GM18858 (cell line): ENCODE data around the gene TBXAS1.

ENCODE experiments used
- ATAC-seq: cut with Tn5 transposase; IDR thresholded peaks from one replicate; pipeline ENCODE4 v1.9.1; 2021; ENCODE audit not compliant: unreplicated experiment

Gene TBXAS1

DNA sequence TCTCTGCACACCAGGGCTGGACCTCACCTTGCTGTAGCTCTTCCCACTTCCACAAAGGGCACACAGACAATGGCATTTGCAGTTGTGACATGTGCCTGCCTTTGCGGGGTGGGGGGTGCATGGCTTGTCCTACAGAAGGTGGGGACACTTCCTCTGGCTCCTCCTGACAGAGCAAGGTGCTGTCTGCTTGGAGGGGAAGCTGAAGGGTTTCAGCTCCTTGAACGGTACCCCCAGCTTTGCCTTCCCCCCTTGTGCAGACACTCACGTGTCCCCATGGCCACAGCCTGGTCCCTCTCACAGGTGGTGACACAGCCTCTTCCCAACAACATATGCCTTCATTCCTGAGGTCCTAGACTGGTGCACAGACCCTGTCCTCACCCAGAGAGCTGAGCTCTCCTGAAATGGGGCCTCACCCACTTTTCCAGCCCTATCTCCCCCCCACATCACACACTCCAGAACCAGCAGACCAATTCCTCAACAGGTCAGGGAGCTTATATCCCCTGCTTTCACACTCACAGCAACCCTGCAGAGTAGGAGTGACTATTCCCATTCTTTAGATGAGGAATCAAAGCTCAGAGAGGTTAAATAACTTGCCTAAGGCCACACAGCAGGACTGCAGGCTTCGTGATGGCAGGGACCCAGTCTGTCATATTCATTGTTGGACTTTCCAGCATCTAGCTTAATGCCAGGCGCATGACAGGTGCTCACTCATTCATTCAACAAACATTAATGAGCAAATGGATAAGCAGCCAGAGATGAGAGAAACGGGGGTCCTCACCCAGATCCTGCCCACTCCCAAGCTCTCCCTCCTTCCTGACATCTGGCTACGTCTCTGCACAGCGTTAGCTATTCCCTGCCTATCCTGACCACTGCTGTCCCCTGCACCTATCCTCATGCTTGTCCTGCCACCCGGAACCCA lies 189.3 kb downstream of the TBXAS1 start:
- ATAC-seq = no peak

GRCh38 chr7:140019172-140019571 lies 190.1 kb downstream of the TBXAS1 start:
- ATAC-seq = no peak

DNA sequence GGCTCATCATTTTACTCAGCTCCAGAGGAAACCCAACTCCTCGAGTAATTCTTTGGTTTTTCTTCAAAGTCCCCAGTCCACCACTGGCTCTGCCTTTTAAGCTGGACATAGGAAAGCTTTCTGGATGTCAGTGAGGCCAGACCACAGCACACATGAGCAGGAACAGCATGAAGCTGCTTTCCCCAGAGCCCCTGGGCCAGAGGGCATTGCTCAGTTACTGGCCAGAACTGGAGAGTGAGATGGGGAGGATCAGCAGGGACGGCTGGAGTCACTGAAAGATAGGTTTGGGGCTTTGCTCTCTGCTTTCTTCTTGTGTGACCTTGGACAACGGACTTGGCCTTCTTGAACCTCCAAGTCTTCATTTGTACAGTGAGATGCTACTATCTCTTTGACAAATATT lies 190.5 kb downstream of the TBXAS1 start:
- ATAC-seq = no peak

- no peak for ATAC-seq
These were observed 192.5 kb downstream of the TBXAS1 start for GRCh38 chr7:140021603-140022002.

DNA sequence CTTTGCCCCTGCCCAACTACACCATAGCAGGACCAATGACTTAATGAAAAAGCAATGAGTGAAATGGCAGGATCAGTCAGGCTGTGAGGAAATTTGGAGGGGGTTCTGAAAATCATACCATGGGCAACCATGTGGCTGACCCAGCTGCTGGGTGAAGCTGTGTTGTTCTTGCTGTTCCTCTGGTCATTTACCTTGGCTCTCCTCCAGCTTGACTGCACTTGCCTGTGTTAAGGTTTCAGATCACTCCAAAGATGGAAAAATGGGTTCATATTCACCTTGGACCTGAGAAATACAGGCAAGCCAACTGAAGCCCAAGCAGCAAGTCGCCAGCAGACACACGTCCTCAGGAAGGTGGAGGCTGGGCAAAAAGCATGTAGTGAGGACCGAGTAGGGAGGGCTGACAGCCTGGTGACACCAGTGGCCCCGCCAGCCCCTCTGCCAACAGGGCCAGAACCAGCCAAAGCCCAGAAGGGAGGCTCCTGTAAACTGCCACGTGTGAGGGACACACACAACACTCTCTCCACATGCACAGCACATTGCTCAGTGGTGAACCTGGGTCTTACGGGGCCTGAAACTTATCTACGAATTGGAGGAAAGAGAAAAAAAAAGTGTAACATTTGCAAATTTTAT lies 193.6 kb downstream of the TBXAS1 start:
- no peak for ATAC-seq

GRCh38 chr7:140023728-140024127 lies 194.7 kb downstream of the TBXAS1 start:
- no peak for ATAC-seq

DNA sequence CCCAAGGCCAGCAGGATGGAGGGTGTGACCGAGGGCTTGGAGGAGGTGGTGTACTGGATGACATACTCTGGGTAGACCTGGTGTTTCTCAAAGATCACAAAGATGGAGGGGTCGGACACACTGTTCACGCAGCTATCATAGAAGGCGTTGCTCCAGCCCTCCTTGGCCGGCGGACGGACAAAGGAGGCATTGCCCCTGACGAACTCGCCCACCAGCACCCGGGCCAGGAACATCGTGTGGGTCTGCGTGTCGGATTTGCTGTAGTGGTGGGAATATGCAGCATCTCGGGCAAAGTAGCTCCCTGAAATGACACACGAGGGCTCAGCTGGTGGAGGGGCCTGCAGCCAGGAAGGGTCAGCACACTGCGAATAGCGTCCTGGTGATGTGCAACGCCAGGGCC lies 195.5 kb downstream of the TBXAS1 start:
- ATAC-seq = no peak

GRCh38 chr7:140025241-140025640 lies 196.2 kb downstream of the TBXAS1 start:
- no peak for ATAC-seq

DNA sequence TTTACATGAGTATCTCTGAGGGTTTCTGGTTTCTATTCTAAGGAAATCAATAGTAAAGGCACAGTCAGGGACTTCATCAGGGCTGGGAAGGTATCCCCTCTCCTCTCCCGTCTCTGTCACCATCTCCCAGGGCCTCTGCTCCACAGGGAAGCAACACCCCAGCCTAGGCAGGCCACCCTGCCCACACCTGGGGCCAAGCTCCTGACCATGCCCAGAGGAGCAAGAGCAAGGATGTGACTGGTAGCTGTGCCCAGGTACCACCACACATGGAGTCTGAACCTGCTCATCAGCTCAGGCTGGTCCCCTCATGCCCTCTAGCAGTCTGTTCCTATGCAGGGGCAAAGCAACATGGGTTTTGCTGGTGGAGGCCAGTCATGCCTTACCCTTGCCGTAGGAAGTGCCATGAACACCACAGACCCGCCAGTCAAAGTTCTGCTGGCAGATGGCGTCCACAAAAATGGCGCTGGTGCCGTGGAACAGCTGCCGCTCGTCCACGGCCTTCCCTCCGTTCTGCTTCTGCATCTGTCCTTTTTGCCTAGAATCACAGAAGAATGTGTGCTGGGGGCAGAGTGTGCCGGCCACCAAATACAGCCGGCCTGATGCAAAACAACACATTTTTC lies 196.9 kb downstream of the TBXAS1 start:
- ATAC-seq = no peak

DNA sequence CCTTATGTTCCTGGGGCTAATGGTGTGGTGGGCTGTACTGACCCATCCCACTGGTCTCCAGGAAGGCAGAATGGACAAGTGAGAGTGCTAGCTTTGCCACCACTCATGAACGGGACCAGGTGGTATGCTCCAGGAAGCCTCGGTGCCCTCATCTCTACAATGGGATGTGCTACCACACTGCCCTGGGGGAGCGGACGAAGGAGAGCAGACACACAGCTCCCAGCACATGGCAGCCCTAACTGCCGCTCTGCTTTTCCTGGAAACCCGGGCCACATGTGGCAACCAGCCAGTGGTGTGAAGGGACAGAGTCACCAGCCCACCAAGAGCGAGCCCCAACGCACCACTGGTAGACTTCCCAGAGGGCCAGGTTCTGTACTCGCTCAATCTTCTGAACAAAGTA lies 197.9 kb downstream of the TBXAS1 start:
- ATAC-seq = no peak

DNA sequence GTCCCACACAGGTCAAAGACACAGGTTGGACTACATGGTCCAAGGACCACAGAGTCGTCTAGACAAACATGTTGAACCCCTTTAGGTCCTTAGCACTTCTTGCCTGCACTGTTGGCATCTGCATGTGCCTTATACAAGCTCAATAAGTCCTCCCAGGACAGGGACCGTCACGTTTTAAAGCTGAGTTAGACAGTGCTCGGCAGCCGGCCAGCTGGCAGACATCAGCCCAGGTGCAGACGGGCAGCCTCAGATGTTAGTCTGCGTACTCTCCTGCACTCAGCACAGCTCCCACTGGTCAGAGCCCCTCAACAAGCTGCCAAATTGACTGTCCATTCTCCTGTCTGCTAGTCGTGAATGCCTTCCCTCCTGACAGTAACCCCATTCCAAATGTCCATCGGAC lies 198.8 kb downstream of the TBXAS1 start:
- no peak for ATAC-seq

DNA sequence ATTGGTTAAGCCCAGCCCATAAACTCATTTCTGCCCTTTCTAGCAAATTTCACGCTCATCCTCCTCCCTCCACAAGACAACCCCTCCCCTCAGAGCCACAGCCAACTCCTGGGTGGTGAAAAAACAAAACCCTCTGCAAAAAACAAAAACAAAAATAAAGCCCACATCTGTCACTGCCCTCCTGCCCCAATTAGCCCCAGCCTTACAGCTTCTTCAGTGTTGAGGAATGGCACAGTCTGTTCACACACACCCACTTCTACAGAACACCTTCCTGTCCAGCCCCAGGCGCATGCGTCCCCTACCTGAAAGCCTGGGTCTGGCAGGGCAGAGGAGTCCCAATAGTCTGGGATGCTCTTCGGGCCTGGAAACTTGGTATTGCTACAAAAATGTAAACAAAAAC lies 199.2 kb downstream of the TBXAS1 start:
- ATAC-seq = no peak

- ATAC-seq = no peak
These were observed 200.0 kb downstream of the TBXAS1 start for GRCh38 chr7:140029072-140029471.

DNA sequence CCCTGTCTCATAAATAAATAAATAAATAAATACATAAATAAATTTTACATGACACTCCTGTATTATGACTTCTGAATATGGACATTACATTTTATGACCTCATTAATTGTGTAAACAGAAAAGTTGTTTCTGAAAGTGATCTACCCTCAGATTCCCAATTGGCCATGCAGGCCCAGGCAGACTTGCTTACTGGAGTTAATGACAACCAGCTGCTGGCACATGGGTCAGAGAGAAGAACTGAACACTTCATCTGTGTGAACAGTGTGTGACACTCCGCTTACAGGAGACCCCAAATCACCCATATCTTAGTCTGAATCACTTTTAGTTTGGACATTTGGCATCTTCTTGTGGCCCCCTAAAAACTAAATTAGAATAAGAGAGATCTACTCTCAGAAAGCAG lies 202.3 kb downstream of the TBXAS1 start:
- no peak for ATAC-seq

- ATAC-seq = no peak
These were observed 204.0 kb downstream of the TBXAS1 start for GRCh38 chr7:140033036-140033435.

- ATAC-seq = no peak
These were observed 204.8 kb downstream of the TBXAS1 start for GRCh38 chr7:140033779-140034363.

DNA sequence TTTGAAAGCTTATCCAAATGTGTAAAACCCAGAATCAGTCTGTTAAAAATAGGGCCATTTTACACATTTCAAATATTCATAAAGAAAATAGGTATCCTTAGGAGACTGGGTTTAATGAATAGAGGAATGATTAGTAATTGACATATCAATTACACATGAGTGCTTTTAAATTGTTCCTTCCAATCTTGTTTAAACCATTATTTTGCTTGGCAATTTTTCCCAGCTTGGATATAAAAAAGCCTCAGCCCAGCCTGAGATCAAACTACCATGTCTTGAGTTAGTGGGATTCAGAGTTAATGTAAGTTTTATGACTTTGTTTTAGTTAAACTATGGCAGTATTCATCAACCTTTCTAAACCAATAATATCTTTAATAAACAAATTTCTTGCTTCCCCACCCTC lies 205.4 kb downstream of the TBXAS1 start:
- ATAC-seq = no peak

DNA sequence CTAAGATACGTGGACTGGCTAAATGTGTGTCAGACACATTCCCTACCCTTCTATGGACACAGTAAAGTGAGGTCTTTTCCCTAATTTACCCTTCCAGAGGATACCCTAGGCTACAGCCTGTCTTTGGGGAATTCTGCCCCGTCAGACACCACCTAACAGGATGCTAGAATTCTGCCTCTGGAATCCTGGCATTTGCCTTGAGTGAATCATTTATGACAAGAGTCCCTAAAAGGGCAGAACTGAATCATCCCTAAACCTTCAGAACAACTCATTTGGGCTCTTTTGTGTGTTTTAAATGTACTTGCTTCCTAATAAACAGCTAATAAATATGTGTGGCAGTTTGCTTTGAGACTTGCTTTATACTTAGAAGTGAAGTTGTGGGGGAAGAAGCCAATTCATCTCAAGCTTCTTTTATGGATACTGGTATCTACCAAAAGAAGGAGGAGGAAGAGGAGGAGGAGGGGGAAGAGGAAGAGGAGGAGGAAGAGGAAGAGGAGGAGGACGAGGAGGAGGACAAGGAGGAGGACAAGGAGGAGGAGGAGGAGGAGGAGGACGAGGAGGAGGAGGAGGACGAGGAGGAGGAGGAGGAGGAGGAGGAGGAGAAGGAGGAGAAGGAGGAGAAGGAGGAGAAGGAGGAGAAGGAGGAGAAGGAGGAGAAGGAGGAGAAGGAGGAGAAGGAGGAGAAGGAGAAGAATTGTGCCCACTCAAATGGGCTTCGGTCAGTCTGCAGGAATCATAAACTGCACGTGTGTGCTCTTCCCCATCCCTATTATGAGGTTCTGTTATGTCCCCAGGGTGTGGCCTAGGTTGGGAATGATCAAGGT lies 206.5 kb downstream of the TBXAS1 start:
- no peak for ATAC-seq

GRCh38 chr7:140036224-140036962 lies 207.3 kb downstream of the TBXAS1 start:
- ATAC-seq = no peak

- ATAC-seq = no peak
These were observed 210.0 kb downstream of the TBXAS1 start for GRCh38 chr7:140039066-140039465.
